Measurements from ENCODE around the gene TNIP3.

The TNIP3 gene

GRCh38 chr4:121198251-121198650 is 34.1 kb upstream of the TNIP3 start:
- no peak overlapping the region for H3K27ac ChIP-seq
- no peak for TF ChIP-seq CTCF (IDR thresholded peaks at IDR 0.05)
- TF ChIP-seq ZFX (IDR thresholded peaks at IDR 0.05; ENCODE audit: borderline replicate concordance): no peak

- no peak for TF ChIP-seq ZFX (IDR thresholded peaks at IDR 0.05; ENCODE audit: borderline replicate concordance)
- TF ChIP-seq CTCF (IDR thresholded peaks at IDR 0.05): no peak
- no peak overlapping the region for H3K27ac ChIP-seq
Measured at GRCh38 chr4:121195649-121196048, 31.5 kb upstream of the TNIP3 start.

DNA sequence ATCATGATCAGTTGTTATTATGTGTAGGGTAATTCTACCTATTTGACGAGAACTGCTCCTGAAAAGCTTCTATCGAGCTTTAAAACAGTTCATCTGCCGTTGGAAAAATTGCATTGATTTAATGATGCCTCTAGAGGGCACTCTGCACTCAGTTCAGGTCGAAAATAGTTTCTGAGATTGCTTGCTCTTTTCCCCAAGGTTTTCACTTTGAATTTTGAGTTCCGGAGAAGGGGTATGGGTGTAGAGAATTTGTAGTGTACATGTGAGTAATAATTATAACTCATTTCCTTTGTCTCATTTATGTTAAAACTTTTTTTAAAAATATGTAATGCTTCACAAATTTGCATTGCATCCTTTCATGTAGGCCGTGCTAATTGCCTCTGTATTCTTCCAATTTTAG is 28.4 kb upstream of the TNIP3 start:
- TF ChIP-seq ZFX (IDR thresholded peaks at IDR 0.05; ENCODE audit: borderline replicate concordance) (no peak), CTCF (IDR thresholded peaks at IDR 0.05) (peak; percentile 90)
- no peak overlapping the region for H3K27ac ChIP-seq

- TF ChIP-seq CTCF (IDR thresholded peaks at IDR 0.05) (no peak), ZFX (IDR thresholded peaks at IDR 0.05; ENCODE audit: borderline replicate concordance) (no peak)
- H3K27ac ChIP-seq: no peak overlapping the region
Measured at GRCh38 chr4:121192013-121192412, 27.9 kb upstream of the TNIP3 start.

GRCh38 chr4:121191361-121191760 is 27.2 kb upstream of the TNIP3 start:
- no peak overlapping the region for H3K27ac ChIP-seq
- no peak for TF ChIP-seq ZFX (IDR thresholded peaks at IDR 0.05; ENCODE audit: borderline replicate concordance)

DNA sequence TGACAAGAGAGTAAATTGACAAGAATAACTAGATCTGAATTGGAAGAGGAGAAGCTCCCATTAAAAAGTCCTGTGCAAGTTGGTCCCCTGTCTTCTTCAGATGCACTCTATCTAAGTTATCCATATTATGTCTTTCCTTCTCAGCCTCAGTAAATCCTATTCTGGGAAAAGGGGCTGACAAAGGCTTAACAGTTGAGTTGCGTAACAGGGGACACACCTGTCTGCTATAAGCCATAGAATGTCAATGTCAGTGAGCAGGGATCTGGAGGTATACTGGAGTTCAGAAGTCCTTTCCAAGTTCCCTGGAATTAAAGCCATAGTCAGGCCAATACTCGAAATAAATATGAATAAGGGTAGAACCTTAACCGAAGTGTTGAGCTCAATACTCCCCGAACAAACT is 26.3 kb upstream of the TNIP3 start:
- TF ChIP-seq ZFX (IDR thresholded peaks at IDR 0.05; ENCODE audit: borderline replicate concordance): no peak
- no peak for TF ChIP-seq CTCF (IDR thresholded peaks at IDR 0.05)
- H3K27ac ChIP-seq: no peak overlapping the region

DNA sequence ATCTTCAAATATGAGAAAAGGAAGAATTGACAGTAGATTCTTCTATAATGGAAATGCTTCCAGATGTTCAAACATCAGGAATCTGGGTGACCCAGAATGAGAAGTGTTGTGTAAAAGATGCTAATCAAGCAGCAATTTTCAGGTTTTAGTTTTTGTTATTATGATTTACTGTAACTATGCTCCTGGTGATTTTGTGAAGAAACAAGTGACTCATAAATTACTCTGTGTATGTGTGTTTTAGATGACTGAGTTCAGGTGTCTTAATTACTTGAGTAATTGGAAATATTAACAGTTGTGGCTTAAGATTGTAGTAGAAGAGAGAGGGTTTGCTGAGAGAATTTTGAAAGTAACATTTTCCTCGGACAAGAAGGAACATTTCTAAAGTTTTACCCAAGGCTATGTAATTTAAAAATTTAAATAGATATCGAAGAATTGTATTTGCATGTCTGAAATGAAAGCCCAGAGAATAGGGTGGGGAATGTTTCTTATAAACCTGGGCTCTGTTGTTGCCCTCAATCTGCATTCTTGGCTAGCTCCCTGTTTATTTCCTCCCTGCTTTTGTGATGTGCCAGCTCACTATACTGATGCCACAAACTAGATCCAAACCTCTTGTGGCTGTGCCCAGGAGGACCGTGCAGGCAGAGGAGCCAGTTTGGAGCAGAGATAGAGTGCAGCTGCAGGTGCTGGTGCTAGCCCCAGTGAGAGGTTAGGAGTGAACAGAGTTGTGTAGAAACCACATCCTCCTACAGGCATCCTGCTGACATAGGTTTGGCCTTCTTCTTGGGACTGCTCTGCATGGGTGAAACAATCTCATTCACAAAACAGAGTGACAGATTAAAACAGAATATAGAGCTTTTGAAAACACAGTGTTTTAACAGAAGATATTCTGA is 25.4 kb upstream of the TNIP3 start:
- TF ChIP-seq ZFX (IDR thresholded peaks at IDR 0.05; ENCODE audit: borderline replicate concordance) (no peak), CTCF (IDR thresholded peaks at IDR 0.05) (no peak)
- H3K27ac ChIP-seq: no peak overlapping the region

Data from 22Rv1 (cell line).